HG02610 (cell line): ENCODE data around the gene MALRD1.
"Not testable (repeated sequence)": the region's sequence is repeated elsewhere in the genome, so short reads cannot be mapped to it uniquely, and the experiment has no call there.

Source experiments
- ATAC-seq: cut with Tn5 transposase; IDR thresholded peaks from one replicate; pipeline ENCODE4 v1.9.1; 2021; ENCODE audit warnings: mild to moderate bottlenecking, moderate library complexity; ENCODE audit not compliant: unreplicated experiment

The MALRD1 gene

DNA sequence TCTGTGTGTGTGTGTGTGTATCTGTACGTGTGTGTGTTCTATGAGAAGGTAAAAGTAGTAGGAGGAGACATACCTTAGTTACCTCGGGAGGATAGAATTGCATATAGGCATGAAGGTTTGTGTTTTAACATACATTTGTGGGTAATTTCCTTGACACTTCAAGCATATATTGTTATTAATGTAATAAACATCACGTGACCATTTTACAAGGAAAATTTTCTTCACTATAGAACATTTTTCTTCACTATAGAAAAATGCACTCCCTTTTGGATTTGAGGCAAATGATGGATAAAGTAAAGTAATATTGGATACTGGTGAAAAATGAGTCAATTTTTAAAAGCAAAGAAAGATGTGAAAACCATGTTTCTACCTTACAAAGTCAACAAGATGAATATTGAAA lies 640.6 kb downstream of the MALRD1 start:
- no peak for ATAC-seq

DNA sequence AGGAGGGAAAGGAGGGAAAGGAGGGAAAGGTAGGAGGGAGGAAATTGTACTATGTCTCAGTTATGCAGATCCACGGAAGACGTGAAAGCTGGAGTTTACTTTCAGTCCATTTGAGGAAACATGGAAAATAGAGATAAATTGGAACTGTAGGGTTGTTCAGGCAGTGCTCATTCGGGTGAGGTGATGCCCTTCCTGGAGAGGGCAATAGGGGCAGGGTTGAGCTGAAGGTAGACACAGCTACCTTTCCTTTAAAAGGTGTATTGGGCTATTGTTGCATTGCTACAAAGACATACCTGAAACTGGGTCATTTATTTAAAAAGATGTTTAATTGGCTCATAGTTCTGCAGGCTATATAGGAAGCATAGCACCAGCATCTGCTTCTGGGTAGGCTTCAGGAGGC lies 650.7 kb downstream of the MALRD1 start:
- ATAC-seq: no peak

DNA sequence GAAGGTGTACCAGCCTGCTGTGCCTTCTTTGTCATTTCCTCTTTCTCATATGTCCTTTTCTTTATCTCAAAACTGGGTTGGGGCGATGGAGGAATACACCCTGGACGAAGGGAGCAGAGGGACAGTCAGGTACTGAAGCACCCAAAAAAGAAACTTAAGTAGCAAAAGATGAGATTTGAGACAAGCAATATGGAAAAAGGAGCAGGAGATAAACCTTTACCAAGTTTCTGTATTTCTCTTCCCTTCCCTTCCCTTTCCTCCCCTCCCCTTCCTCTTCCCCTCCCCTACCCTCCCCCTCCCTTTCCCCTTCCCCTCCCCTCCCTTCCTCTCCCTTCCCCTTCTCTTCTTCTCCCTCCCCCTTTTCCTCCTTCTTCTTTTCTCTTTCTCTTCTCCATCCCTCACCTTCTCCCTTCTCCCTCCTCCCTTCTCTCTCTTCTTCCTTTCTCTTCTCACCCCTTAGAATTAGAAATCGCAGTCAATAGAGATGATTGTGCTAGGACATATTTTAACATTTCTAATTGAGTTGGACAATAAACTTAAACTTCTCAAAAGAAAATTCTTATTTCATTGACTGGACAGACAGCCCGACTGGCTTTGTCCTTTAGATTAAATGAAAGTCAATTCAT lies 652.9 kb downstream of the MALRD1 start:
- ATAC-seq: no peak

DNA sequence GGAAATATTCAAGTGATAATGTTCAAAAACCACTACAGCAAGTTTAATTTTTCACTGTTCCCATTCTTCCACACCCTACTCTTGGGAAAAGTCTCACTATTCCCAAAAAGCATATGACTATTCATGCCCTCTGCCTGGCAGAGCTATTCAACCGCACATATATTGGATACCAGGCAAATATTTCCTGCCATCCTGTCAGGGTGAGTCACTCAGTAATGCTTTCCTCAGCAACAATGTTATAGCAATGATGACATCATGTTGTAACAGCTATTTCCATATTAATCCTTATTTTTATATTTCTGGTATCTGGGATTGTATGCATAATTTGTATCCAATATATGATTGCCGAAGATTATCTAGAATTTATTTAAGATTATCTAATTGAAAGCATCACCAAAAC lies 653.6 kb downstream of the MALRD1 start:
- no peak for ATAC-seq

DNA sequence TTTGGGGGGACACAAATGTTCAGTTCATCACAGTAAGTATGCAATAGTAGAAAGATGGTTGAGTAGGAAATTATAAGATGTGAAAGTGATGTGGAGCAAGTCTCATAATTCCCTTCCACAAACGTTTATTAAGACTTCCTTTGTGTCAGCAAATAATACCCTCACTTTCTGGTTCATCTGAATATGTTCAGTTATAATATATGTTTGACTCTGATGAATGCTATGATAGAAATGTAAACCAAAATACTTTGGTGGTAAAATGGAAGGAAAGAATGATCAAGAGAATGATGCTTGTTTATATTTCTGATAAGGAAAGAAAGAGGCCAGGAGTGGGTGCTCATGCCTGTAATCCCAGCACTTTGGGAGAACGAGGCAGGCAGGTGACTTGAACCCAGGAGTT lies 655.9 kb downstream of the MALRD1 start:
- no peak for ATAC-seq

DNA sequence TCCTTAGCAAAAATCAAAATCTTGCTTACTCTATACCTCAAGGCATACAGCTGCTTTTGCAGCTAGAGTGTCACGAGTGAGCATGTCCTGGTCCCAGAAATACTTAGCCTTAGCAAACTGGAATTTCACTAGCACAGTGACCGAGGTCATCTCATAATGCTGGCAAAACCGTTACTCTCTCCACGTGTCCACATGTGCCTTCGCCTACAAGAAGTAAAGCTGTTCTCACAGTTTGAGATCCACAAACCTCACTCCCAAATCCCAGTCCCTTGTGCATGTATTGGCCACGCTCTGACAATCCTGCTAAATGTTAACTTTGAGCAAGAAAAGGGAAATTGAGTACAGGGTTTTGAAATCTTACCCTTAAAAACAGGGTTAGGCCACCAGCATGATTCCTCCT lies 656.6 kb downstream of the MALRD1 start:
- no peak for ATAC-seq

DNA sequence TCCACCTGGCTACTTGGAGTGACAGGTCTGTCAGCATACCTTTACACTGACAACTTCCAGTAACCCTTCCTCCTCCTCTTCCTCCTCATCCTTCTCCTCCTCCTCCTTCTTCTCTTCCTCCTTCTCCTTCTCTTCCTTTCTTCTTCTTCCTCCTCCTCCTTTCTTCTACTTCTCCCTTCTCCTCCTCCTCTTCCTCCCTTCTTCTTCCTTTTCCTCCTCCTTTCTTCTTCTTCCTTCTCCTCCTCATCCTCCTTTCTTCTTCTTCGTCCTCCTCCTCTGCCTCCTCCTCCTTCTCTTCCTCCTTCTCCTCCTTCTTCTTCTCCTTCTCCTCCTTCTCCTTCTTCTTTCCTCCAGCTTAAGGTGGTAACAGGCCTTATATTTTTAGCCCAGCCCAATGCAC lies 658.3 kb downstream of the MALRD1 start:
- ATAC-seq: no peak

DNA sequence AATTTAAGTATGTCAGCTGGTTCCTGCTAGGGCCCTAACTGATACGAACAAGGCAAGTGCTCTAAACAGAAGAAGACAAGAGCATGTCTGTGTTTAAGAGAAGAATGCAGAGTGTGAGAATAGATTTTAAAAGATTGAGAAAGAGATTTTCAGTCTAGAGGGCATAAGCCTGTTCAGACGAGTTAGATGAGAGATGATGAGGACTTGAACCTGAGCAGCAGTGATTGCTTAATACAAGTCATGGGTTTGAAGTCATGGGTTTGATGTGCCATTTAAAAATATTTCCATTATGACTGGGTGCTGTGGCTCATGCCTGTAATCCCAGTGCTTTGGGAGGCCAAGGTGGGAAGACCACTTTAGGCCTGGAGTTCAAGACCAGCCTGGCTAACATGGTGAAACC lies 658.8 kb downstream of the MALRD1 start:
- no peak for ATAC-seq

DNA sequence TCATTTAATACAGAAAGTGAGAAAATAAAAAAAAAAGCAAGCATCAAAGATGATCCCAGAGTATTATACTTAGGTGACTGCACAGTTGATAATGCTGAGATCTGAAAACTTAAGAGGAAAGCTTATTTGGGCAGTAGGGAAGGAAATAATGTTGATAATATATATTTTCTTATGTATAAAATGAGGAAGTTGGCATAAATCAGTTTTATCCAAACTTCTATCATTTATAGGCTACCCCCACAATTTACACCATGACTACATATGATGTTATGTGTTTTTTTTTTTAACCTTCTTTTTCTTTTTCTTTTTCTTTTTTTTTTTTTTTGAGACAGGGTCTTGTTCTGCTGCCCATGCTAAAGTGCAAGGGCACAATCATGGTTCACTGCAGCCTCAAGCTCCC lies 659.4 kb downstream of the MALRD1 start:
- no peak for ATAC-seq

DNA sequence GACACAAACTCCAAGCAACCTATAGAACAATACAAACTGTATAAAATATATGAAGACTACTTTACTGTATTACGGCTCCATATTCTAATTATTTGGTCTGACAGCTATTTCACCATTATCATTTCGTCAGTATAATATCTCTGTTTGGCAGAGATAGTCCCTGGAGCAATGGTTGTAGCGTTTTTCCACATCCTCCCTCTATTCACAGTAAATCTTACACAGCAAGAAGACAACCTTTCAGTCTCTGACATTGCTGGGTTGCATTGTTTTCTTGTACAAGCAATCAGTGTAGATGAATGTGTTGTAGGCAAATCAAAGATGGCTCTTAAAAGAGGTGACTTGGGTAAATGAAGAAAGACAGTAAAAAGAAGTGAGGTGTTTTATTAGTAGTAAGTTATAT lies 662.0 kb downstream of the MALRD1 start:
- no peak for ATAC-seq

DNA sequence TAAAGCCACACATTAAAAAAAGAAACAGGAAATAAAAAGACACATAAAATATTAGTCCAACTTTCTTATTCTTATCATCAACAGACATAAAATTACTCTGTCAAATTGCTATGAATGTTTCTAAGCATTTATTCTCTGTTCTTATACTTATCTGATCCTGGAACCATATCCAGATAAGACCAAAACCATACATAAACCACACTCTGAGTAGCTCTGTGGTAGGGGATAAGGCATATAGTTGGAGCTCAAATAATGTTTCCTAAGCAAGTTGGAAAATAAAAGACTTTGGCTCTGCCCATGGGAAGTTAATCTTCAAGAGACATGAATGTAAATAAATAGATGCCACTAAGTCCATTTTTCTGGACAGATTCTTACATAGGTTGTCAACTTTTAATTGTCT lies 664.6 kb downstream of the MALRD1 start:
- no peak for ATAC-seq

DNA sequence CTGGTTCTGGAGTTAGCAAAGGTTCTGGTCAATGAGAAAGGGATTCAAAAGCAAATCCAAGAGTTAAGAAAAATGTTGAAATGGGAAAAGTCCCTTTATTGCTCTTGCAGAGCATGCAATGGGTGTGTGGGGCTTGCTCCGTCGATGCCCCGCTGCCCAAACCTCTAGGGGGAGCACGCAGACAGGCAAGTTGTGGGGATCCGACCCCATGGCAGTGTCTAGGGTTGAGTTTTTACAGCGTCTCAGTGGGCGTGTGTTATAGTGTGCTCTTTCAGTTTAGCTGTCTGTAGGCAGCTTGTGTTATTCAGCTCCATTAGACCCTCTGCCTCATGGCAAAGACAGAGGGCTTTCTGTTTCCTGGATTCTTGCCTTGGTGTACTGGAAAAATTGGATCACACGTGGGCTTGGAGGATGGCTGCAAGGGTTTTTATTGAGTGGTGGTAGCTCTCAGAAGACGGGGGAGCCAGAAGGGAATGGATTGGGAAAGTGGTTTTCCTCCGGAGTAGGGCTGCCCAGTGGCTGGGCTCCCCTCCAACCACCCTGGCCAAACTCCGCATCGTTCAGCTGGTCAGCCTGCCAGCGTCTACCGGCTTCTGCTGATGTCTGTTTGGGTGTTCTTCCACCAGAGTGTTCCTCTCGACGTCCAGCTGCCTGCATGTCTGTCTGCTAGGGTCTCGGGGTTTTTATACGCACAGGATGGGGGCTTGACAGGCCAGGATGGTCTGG lies 665.4 kb downstream of the MALRD1 start:
- ATAC-seq: no peak

DNA sequence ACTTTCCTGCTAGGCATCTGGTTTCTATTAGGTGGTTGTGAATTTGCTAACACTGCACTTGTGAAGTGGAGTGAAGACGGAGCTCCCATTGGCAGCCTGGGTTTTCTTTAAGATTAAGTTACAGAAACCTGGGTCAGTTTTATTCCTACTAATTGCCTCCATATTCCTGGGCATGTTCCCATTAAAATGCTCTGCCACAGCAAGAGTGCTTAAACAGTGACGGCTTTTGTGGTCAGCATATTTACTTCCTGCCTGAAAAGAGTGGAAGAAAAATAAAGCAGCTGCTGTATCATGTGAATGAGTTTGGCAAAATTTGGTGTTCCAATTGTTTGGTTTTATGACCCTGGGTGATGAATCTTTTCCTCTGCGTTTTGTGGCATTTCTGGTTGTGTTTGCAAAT lies 670.7 kb downstream of the MALRD1 start:
- no peak for ATAC-seq

DNA sequence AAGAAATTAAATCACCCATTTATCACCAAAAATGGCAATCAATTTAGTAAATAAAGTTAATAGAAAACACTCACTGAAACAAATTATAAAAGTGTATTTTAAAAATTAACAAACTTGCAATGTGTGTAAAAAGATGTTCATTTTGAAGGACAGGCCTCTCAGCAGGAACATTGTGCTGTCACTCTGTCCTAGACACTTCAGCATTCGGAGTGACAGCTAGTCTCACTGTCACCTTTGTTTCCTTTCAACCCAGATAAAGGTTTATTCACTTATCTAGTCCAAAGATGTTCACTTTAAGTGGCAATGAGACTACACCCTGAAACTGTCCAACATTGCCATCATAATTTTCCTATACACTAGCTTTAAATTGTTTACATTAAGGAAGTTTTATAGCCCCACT lies 675.7 kb downstream of the MALRD1 start:
- ATAC-seq: no peak

DNA sequence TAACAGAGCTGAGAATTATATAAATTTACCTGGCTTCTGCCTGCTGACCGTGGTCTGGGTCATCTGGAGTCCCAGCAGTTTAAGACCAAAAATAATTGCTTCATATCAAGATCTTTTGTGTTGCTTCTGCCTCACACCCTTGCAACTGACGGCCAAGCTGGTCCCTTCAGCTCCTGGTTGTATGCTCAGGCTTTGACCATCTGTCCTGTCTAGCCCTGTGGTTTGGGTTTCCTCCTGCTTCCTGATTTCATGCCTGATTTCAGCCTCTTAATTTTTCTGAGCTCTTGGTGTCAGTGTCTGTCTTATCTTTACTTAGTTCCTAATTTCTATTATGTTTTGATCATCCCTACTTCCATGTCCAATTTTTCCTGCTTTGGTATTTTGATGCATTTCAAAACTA lies 679.8 kb downstream of the MALRD1 start:
- no peak for ATAC-seq

DNA sequence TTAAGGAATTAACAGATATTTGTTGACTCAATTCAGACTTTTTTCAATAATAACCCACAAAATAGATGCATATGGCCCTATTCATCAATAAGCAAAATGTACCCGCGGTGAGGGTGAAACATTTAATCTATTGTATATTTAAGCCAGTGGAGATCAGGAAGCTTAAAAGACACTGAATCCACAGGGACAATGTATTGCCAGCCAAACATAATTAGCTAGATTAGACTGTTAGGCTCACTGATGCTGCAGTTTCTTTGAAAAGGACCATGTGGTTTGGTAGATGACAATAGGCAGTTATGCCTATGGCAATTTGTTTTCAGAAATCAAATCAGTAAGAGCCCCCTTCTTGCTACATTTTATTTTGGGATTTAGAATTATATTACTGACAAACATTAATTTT lies 680.4 kb downstream of the MALRD1 start:
- no peak for ATAC-seq

DNA sequence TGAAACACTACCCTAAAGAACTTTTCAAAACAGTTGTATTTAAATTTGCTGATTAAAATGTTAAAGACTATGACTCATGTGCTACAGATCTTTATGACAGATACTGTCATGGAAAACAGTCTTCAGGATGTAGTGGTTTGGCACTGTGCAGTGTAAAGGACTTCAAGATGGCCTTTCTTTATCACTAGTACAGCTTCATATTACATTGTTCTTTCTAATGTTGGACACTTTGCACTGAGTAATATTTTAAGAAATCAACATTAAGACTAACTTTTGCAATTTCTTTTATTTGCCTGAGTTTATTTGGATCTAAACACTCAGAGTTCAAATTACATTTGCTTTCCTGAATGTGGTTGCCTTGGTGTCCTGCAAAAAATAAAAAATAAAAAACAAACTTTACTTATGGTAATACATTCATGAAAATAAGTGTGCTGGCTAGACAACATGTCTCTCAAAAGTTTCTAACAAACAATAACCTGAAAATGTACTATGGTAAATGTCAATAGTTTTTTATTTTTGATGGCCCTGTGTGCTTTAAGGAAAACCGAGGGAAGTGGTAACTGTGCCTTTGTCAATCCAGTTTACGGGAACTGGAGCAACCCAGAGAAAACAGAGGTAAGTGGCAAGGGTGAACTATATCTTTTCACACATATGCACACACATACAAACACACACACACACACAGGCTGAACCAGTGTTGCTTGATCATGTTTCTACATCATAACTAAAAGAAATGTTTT lies 681.7 kb downstream of the MALRD1 start:
- no peak for ATAC-seq

DNA sequence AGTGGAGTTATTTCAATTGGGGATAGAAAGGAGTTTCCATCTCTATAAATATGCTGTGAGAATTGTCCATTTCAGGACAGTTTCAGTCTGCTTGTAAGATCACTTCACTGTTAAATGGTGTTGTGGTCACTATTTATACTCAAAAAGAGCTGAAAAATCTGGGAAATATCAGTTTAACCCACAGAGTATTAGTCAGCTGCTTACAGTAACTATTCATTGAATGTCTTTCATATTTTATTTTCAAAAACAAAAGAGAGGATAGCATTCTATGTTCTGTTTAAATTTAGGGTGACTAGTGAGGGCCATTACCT lies 682.3 kb downstream of the MALRD1 start:
- ATAC-seq: no peak

DNA sequence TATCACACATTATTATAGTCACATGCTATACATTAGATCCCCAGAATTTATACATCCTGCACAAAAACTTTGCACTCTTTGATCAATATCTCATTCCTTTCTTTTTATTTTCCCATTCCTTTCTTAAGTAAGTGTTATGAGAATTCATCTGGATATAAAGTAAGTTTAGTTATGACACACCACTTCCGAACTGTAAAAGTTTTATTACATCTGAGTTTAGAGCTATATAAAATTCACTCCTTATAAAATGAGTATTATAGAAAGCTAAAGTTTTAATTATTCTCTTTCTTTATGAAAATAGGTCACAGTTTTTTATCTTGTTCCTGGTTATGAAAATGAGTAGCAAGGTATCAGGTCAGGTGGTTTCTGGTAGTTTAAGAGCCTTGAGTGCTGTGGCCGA lies 683.0 kb downstream of the MALRD1 start:
- no peak for ATAC-seq

DNA sequence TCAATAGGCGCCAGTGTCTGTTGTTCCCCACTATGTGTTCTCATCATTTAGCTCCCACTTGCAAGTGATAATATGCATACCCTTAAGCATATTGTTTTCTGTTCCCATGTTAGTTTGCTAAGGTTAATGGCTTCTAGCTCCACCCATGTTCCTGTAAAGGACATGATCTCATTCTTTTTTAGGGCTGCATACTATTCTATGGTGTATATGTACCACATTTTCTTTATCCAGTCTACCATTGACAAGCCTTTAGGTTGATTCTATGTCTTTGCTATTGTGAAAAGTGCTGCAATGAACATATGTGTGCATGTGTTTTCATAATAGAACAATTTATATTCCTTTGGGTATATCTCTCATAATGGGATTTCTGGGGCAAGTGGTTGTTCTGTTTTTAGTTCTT lies 689.8 kb downstream of the MALRD1 start:
- ATAC-seq: no peak

DNA sequence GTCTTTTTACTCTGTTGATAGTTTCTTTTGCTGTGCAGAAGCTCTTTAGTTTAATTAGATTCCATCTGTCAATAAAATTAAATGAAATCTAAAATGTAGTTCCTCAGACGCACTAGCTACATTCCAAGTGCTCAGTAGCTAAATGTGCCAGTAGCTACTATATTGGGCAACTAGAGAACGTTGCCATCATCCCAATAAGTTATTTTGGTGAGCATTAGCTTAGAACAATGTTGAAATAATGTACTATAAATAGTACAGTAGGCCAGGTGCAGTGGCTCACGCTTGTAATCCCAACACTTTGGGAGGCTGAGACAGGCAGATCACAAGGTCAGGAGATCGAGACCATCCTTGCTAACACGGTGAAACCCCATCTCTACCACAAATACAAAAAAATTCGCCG lies 690.6 kb downstream of the MALRD1 start:
- not testable (repeated sequence) for ATAC-seq

DNA sequence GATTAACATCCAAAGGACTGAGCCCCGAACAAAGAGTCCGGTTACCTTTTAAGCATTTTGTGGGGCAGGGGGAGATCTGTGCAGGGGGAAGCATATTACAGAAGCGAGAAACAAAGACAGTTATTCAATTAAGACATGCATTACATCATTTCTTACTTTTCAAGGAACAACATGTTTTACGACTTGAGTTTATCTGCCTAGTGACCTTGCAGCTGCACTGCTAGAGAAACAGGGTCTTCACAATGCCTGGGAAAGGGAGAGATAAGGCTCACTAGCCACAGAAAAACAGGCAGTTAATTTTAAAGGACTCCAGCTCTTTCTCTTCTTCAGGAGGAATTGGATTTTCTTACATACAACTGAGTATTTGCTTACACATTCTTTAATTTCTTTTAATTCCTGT lies 693.5 kb downstream of the MALRD1 start:
- not testable (repeated sequence) for ATAC-seq
